Activated T-cell treated with anti-CD3 and anti-CD28 coated beads for 1 hour (primary cell): ENCODE data around the gene TDRD12.
"Not testable (repeated sequence)": the region's sequence is repeated elsewhere in the genome, so short reads cannot be mapped to it uniquely, and the experiment has no call there.

Source experiments
- DNase-seq: peaks from one replicate; pipeline ENCODE4 v3.0.0-alpha.2; 2020; ENCODE audit warnings: low read depth

The TDRD12 gene

GRCh38 chr19:32746631-32747196, 27.1 kb downstream of the TDRD12 start:
- not testable (repeated sequence) for DNase-seq

GRCh38 chr19:32748497-32748896, 28.9 kb downstream of the TDRD12 start:
- no peak for DNase-seq

GRCh38 chr19:32748948-32749347, 29.4 kb downstream of the TDRD12 start:
- no peak for DNase-seq

- no peak for DNase-seq
Observed at GRCh38 chr19:32749361-32749760, 29.8 kb downstream of the TDRD12 start.

- DNase-seq = no peak
Observed at GRCh38 chr19:32750441-32751055, 31.0 kb downstream of the TDRD12 start.

GRCh38 chr19:32751066-32751465, 31.5 kb downstream of the TDRD12 start:
- DNase-seq = no peak

GRCh38 chr19:32757189-32757588, 37.6 kb downstream of the TDRD12 start:
- no peak for DNase-seq

GRCh38 chr19:32765365-32765764, 45.8 kb downstream of the TDRD12 start:
- not testable (repeated sequence) for DNase-seq

GRCh38 chr19:32767951-32768679, 48.5 kb downstream of the TDRD12 start:
- no peak for DNase-seq

- no peak for DNase-seq
Observed at GRCh38 chr19:32771596-32771995, 52.0 kb downstream of the TDRD12 start.

- DNase-seq = no peak
Observed at GRCh38 chr19:32773126-32773525, 53.6 kb downstream of the TDRD12 start.

GRCh38 chr19:32779082-32779481, 59.5 kb downstream of the TDRD12 start:
- DNase-seq = no peak

- no peak for DNase-seq
Observed at GRCh38 chr19:32781280-32781679, 61.7 kb downstream of the TDRD12 start.

- not testable (repeated sequence) for DNase-seq
Observed at GRCh38 chr19:32782089-32782488, 62.5 kb downstream of the TDRD12 start.

- DNase-seq = not testable (repeated sequence)
Observed at GRCh38 chr19:32787161-32787813, 67.7 kb downstream of the TDRD12 start.

GRCh38 chr19:32787895-32788294, 68.3 kb downstream of the TDRD12 start:
- not testable (repeated sequence) for DNase-seq

- no peak for DNase-seq
Observed at GRCh38 chr19:32789429-32789828, 69.9 kb downstream of the TDRD12 start.

- no peak for DNase-seq
Observed at GRCh38 chr19:32798201-32798600, 78.6 kb downstream of the TDRD12 start.

- DNase-seq = no peak
Observed at GRCh38 chr19:32800191-32800590, 80.6 kb downstream of the TDRD12 start.

GRCh38 chr19:32800754-32801153, 81.2 kb downstream of the TDRD12 start:
- DNase-seq = no peak

GRCh38 chr19:32802840-32803239, 83.3 kb downstream of the TDRD12 start:
- DNase-seq = no peak

GRCh38 chr19:32808236-32808635, 88.7 kb downstream of the TDRD12 start:
- DNase-seq = no peak

- no peak for DNase-seq
Observed at GRCh38 chr19:32809254-32809653, 89.7 kb downstream of the TDRD12 start.
